ENCODE data around the gene ZNF502.
"Not testable (repeated sequence)": the region's sequence is repeated elsewhere in the genome, so short reads cannot be mapped to it uniquely, and the experiment has no call there.

ZNF502 gene

DNA sequence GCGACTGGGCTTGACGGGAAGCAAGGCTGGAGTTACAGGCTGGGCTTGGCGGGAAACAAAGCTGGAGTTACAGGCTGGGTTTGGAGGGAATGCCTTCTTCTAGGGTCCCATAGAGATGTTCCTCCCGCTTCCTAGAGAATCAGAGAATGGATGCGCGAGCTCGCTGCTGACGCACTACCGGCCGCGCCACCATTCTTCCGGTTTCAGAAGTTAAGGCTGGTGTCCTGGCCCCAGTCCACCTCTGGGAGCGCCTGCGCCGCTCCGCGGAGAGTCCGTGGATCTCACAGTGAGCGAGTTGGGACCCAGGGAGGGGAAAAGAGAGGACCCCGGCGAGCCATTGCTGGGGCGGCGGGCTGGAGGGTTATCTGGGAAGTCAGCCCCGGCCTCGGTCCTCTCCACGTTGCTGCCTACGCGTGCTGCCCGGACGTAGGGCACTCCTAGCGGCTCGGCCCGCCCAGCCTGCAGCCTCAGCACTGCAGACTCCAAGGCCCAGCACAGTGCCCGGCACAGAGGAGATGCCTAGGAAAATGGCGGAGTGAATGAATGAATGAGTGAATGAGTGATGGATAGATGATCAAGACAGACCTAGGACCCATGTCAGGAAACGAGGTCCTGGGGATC lies at the start of gene ZNF502:
Gene ZNF502 (plus strand): TSS at position 206 of the 621 bp plus-strand sequence. CDS start 7,602 bp downstream, outside the sequence.
- DNase-seq, result peak; percentile 94

GRCh38 chr3:44665173-44665572 lies 47.3 kb upstream of the ZNF502 start:
- no peak for DNase-seq

DNA sequence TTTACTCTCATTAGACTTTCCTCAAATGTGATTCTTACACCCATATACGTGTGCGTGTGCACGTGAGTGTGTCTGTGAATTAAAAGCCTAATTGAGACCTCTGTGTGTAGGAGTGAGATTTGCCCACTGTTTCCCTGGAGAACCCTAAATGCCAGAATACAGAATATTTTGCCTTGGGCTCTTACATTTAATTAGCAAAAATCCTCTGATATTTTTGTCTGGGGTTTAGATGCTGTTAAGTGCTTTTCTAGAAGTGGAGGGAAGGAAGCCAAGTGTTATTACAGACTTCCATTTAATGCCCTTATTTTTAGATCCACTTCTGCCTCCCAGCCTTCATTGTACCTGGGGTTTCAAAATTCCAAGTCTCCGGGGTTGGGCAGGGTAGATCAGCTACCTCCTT lies 46.1 kb upstream of the ZNF502 start:
- DNase-seq, result no peak

DNA sequence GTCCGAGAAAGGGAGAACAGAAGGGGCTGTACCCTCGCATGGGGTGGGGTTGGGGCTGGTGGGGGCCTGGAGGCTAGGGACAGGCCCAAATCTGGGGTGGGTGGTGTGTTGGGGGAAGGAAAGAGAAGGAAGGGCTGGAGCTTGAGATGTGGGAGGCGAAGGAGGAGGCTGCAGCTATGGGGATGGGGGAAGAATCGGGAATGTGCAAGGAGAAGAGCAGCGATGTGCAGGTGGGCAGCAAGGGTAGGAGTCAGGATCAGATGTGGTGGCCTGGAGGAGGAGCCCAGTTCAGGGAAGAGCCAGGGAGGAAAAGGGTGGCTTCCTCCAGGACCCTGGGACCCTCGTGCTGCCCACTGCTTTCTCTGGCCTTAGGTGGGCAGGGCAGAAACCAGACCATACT lies 42.7 kb upstream of the ZNF502 start:
- no peak for DNase-seq

GRCh38 chr3:44673466-44673865 lies 39.0 kb upstream of the ZNF502 start:
- not testable (repeated sequence) for DNase-seq

DNA sequence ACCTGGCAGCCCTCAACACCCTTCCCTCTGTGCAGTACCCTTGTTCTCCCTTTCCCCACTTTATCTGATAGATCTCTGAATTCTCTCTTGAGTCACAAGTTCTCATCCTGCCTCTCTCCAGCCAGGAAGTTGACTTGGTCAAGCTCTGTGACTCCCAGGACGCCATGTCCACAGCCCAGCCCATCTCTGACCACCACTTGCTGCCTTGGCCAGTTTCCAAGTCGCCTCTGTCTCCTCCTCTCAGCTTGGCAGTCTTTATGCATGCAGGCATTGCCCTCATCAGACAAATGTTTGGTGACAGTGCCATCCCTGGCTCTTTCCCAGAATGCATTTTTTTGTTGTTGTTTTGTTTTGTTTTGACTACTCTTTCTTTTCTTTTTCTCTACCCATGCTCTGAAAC lies 38.2 kb upstream of the ZNF502 start:
- DNase-seq, result no peak

DNA sequence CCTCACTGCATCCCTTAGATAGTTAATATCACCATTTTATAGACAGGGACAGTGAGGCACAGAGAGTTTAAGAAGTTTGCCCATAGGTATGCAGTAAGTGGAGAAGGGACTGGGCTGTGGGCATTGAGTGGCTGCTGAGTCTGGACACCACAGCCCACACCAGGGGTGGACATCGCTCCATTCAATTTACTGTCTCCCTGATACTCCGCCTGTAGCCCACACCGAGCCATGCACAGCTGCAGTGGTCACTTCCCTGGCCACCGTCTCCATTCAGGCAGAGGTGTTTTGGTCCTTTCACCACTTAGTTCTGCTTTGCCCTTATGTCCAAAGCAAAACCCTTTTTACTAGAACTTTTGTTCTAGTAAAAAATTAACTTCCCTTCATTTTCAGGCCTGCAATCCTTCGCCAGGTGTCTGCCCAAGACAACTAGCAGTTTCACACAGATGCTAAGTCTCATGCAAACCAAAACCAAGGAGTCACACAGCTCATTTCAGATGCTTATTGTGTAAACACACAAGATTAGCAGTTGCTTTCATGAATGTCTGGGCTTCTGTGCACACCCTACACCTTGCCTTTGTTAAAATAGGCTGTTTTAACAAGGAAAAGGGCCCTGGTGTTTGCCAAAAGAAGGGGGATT lies 33.9 kb upstream of the ZNF502 start:
- no peak for DNase-seq

DNA sequence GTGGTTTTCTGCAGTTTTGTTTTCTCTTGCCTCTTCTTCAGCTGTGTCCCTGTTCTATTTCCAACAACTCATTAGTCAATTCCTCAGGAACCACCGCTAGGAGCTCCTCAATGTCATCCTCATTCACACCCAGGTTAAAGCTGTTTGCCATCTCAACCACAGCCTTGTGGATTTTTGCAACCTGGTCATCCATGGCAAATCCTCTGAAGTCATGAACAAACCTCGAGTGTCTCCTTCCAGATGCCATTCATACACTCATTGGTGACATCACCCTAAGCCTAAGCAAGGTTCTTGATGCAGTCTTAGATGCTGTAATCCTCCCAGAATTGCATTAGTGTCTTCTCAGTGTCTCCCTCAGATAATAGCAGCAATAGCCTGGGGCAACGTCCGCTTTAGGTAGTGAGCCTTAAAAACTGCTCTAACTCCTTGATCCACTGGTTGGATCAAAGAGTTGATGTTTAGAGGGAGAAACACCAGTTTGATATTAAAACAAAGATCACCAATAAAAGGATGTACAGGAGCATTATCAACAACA lies 31.5 kb upstream of the ZNF502 start:
- no peak for DNase-seq

DNA sequence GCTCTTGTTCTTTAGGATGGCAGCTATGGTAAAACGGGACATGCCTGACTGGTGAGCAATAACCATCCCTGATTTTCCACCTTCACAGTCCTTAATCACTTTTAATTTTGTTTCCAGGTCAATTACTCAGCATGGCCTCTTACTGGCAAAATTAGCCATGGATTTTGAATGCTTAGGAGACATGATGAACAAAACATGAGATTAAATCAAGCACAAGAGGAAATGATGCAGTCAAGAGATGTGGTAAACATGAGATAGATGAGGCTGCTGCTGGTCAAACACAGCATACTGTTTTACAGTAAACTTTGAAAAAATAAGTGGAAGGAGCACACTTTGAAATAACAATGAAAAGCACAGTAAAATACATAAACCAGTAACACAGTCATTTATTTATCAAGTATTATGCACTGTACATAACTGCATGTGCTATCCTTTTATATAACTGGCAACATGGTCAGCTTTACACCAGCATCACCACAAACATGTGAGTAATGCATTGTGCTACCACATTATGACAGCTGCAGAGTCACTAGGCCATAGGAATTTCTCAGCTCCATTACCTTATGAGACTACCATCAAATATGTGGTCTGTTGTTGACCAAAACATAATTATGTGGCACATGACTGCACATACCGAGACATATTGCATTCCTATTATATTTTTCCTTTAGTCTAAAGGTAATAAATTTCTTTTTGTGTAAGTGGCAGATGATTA lies 30.1 kb upstream of the ZNF502 start:
- no peak for DNase-seq

DNA sequence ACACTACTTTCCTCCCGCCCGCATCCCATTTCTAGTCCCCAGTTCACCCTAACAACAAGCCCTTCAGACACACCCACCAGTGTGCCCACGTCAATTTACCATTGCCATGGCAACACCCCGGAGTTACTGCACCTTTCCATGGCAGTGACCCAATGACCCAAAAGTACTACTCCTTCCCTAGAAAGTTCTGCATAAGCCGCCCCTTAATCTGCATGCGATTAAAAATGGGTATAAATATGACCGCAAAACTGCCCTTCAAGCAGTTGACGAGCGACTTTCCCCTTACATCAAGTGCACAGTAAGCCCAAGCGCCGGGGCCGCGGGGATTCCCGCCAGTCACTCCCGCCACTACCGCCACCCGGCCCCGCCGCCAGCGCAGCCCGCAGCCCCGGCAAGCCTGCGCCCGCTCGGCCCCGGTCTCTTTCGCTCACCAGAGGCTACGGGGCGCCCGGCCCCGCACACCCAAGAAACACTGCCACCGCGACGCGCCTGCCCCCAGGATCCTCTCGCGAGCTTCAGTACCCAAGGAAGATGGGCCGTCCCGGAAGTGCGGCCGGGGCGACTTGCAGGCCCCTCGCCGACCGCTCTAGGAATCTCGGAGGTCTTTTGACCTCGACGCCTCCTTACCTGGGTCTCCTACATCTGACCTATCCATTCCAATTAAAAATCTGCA lies 27.2 kb upstream of the ZNF502 start:
- peak; percentile 81 for DNase-seq

- no peak for DNase-seq
Measured at GRCh38 chr3:44687898-44688297, 24.6 kb upstream of the ZNF502 start.

GRCh38 chr3:44721231-44722102 lies 9.0 kb downstream of the ZNF502 start:
- no peak for DNase-seq

DNA sequence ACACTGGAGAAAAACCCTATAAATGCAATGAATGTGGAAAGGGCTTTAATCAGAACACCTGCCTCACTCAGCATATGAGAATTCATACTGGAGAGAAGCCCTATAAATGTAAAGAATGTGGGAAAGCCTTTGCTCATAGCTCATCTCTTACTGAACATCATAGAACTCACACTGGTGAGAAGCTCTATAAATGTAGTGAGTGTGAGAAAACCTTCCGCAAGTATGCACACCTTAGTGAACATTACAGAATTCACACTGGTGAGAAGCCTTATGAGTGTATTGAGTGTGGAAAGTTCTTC lies 9.6 kb downstream of the ZNF502 start:
- no peak for DNase-seq

DNA sequence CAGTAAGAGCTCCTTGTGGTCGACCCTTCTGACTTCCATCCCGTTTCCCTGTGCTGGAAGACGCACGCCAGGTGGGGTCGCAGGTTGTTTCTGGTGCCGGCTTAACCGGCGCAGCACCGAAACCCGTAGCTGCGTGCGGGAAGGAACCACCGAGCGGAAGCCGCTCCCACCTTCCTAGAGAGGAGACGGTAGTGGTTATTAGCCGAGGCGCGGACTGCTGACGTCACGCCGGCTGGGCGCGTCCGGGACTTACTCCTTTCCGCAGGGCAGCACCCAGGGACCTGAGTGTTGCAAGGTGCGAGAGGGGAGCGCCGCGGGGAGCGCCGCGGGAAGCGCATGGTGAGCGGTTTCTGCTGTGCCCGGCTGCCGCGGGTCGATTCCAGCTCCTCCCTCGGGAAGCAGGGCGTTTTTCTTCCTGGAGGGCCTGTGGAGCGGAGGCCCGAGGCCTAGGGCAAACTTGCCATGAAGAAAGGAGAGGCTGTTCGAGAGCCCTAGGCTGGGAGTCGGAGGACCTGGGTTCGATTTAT lies 17.0 kb downstream of the ZNF502 start, which contains the start of gene ZNF501:
Gene ZNF501 (plus strand): TSS at position 252 of the 527 bp plus-strand sequence. CDS start 4,787 bp downstream, outside the sequence.
- DNase-seq, result peak; percentile 96

DNA sequence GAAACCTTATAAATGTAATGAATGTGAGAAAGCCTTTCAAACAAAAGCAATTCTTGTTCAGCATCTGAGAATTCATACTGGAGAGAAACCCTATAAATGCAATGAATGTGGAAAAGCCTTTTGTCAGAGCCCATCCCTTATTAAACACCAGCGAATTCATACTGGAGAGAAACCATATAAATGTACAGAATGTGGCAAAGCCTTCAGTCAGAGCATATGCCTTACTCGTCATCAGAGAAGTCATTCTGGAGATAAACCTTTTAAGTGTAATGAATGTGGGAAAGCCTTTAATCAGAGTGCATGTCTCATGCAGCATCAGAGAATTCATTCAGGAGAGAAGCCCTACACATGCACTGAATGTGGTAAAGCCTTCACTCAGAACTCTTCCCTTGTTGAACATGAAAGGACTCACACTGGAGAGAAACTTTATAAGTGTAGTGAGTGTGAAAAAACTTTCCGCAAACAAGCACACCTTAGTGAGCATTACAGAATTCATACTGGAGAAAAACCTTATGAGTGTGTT lies 22.2 kb downstream of the ZNF502 start:
- DNase-seq, result no peak

GRCh38 chr3:44761101-44761423 lies 48.6 kb downstream of the ZNF502 start:
- no peak for DNase-seq

DNA sequence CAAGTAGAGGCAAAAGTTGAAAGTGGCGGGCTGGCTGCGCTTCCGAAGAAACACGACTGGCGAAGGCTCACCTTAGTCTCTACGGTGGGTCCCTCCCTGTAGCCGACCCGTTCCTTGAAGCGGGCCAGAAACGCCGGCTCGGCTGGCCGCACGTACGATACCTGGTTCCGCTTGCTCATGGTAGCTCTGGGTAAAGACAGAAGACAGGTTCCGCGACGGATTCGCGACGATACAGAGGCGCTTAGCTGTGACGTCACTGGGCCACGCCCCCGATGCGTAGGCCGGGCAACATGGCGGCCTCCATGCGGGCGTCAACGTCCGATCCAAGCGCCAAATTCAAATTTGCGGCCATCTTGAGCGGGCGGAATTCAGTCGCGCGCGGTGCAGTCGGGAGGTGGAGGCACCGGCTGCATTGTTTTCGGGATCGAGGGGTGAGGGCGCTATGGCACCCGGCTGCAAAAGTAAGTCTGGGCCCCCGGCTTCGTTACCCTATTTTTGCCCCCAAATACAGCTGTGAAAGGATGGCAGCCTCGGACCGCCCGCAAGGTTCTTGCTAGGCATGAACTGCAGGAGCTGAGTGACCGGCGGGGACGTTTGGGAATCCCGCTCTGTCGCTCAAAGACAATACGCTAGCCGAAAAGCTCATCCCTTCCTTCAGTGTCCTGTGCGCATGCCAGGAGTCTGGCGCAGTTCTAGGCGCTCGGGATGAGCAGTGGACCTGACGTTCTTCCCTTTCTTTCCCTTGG lies 49.1 kb downstream of the ZNF502 start, which contains the start of the genes KIAA1143 and KIF15:
Gene KIAA1143 (minus strand): TSS at position 196 of the 746 bp plus-strand sequence. CDS start 17 bp downstream, at position 179.
Gene KIF15 (plus strand): TSS at position 371 of the 746 bp plus-strand sequence. CDS start 72 bp downstream, at position 443.
- peak; percentile 98 for DNase-seq

- no peak for DNase-seq
Measured at GRCh38 chr3:44762170-44762677, 49.8 kb downstream of the ZNF502 start.

GRCh38 chr3:44762690-44763089 lies 50.2 kb downstream of the ZNF502 start:
- no peak for DNase-seq

DNA sequence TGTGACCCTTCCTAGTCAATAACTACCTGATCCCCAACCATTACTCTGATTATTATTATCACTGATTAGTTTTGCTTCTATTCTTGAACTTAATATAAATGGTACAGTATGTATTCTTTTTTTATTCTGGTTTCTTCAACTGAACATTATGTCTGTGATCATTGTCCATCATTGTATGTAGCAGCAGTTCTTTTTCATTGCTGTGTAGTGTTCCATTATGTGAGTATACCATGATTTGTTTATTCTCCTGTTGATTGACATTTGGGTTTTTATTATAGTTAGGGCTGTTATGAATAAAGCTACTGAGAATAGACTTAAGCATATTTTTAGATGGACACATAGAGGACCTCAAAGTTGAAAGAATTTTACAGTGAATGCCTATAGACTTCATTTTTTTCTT lies 51.8 kb downstream of the ZNF502 start:
- no peak for DNase-seq
